Measurements from ENCODE around the gene ING1.
"Not testable (repeated sequence)": the region's sequence is repeated elsewhere in the genome, so short reads cannot be mapped to it uniquely, and the experiment has no call there.

The ING1 gene

DNA sequence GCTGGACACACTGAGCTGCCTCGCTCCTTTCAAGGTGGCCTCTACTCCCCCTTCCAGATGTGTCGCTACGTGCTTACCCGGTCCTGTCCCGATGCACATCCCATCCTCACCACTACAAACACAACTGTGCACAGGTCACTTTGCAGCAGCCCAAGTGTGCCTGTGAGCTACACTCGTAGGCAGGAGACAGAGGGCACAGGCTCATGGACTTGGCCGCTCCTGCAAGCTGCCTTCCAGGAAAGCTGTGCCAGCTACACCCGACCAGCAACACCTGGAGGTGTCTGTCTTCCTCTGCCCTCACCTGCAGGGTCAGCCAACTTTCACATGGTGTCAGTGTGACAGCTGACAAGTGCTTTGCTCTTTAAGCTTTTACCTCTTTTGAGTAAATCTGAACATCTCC lies 23.0 kb upstream of the ING1 start:
- TF ChIP-seq, protein P1, sequence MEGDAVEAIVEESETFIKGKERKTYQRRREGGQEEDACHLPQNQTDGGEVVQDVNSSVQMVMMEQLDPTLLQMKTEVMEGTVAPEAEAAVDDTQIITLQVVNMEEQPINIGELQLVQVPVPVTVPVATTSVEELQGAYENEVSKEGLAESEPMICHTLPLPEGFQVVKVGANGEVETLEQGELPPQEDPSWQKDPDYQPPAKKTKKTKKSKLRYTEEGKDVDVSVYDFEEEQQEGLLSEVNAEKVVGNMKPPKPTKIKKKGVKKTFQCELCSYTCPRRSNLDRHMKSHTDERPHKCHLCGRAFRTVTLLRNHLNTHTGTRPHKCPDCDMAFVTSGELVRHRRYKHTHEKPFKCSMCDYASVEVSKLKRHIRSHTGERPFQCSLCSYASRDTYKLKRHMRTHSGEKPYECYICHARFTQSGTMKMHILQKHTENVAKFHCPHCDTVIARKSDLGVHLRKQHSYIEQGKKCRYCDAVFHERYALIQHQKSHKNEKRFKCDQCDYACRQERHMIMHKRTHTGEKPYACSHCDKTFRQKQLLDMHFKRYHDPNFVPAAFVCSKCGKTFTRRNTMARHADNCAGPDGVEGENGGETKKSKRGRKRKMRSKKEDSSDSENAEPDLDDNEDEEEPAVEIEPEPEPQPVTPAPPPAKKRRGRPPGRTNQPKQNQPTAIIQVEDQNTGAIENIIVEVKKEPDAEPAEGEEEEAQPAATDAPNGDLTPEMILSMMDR (IDR thresholded peaks at IDR 0.05; ENCODE audit: low read depth, low read length, missing control alignments): no peak
- DNase-seq (ENCODE audit: extremely low read depth, low read depth): no peak
- H3K4me3 ChIP-seq (replicated peaks; ENCODE audit: low read depth, low read length): no peak overlapping the region

DNA sequence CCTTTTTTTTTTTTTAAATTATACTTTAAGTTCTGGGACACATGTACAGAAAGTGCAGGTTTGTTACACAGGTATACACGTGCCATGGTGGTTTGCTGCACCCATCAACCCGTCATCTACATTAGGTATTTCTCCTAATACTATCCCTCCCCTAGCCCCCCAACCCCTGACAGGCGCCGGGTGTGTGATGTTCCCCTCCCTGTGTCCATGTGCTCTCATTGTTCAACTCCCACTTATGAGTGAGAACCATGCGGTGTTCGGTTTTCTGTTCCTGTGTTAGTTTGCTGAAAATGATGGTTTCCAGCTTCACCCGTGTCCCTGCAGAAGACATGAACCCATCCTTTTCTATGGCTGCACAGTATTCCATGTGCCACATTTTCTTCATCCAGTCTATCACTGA lies 17.7 kb upstream of the ING1 start:
- H3K4me3 ChIP-seq (replicated peaks; ENCODE audit: low read depth, low read length); DNase-seq (ENCODE audit: extremely low read depth, low read depth): not testable (repeated sequence)

DNA sequence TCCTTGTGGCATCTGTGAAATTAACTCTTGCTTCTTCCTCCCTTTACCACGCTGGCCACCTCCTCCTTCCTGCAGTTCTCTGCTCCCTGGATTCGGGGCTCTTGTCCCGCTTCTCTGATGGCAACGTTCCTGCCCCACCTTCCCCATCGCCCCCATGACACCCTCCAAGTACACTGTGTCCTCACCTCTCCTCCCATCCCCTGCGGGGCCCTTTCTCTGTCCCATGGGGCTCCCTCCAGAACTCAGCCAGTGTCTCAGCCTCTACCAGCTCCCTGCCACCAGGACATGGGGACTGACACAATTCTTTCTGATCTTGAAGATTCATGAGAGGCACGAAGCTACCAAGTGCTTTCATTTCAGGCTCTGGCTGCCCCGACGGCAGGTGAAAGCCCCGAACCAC lies 16.7 kb upstream of the ING1 start:
- DNase-seq (ENCODE audit: extremely low read depth, low read depth): no peak
- TF ChIP-seq, protein P1 (IDR thresholded peaks at IDR 0.05; ENCODE audit: low read depth, low read length, missing control alignments): no peak
- no peak overlapping the region for H3K4me3 ChIP-seq (replicated peaks; ENCODE audit: low read depth, low read length)

DNA sequence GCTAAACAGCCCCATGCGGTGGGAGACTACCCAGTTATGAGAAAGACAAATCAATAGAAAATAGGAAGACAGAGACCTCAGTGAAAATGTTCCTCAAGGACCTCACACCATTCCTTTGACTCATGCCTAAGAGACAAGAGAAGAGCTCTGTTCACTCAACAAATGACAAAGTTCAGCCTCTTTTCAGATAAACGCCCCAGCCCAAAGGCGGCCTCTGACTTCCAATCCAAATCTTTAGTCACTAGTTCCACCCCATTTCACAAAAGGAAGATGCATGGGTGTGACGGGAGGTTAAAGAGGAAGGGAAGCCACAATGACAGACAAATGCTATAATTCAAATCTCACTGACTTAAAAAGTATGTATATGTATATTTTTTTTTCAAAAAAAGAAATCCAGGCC lies 15.7 kb upstream of the ING1 start:
- TF ChIP-seq, protein P1 (IDR thresholded peaks at IDR 0.05; ENCODE audit: low read depth, low read length, missing control alignments): no peak

DNA sequence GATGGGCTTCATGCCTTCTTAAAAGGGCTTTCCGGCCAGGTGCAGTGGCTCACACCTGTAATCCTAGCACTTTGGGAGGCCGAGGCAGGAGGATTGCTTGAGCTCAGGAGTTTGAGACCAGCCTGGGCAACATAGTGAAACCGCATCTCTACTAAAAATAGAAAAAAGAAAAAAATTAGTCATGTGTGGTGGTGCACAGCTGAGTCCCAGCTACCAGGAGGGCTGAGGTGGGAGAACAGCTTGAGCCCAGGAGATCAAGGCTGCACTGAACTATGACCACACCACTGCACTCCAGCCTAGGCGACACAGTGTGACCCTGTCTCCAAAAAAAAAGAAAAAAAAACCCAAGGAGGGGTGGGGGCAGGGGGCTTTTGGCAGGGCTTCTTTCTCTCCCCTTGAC lies 14.8 kb upstream of the ING1 start:
- TF ChIP-seq, protein P1 (IDR thresholded peaks at IDR 0.05; ENCODE audit: low read depth, low read length, missing control alignments): no peak
- no peak for DNase-seq (ENCODE audit: extremely low read depth, low read depth)

More for the DNA sequence above, 15.7 kb upstream of the ING1 start:
- no peak for DNase-seq (ENCODE audit: extremely low read depth, low read depth)
- no peak overlapping the region for H3K4me3 ChIP-seq (replicated peaks; ENCODE audit: low read depth, low read length)

DNA sequence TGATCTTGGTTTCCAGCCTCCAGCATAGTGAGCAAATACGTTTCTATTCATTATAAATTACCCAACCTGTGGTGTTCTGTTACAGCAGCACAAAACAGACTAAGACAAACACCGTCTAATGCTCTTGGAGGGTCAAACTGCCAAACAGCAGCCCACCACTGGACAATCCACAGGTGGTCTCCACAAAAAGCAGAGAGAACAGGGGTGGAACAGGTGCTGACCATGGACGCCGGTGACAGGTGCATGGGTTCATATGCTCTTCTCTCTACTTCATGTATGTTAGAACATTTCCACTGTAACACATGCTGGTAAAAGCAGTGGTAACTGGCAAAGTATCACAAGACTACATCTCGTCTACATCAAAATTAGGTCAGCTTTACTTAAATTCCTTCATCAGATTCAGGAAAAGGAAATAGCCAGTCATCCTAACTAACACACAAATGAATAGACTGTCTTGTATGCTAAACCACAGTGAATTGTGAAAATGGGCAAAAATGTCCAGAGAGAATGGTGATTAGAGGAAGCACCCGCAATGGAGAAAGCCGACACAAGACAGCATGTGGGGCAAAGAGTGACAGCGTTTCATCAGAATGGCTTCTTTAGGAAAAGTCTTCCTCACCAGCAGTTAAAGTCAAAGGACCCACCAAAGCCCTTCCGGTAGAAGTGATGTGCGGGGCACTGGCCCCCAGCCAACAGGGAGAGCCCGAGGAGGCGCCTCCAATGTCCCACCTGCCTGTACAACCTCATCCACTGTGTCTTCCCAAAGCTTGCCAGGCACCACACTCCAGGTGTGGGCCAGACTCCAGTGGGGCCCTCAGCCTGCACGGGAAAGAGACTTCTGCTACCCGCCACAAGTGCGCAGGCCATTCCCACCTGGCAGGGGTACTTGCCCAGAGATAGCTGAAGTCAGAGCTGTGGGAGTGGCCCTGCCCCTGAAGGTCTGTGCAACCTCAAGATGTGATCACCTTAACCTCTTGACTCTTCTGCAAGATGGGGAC lies 14.1 kb upstream of the ING1 start:
- TF ChIP-seq, protein P1 (IDR thresholded peaks at IDR 0.05; ENCODE audit: low read depth, low read length, missing control alignments): no peak
- no peak overlapping the region for H3K4me3 ChIP-seq (replicated peaks; ENCODE audit: low read depth, low read length)
- no peak for DNase-seq (ENCODE audit: extremely low read depth, low read depth)

More for the DNA sequence above, 14.8 kb upstream of the ING1 start:
- H3K4me3 ChIP-seq (replicated peaks; ENCODE audit: low read depth, low read length): no peak overlapping the region

DNA sequence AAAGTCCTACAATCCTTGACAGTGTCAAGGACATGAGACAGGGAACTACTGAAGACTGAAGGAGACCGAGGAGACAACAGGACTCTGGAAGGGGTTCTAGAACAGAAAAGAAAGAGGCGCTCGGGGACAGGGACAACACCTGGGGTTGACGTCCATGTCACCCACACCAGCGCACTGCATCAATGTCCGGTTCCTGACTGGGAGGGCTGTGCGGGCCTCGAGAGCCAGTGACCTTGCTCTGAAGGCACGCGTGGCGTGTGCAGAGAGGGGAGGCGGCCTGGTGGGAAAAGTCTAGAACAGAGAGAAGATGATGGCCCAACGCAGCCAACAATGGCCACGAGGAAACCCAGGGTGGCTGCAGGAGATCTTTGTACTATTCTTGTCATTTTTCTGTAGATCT lies 13.3 kb upstream of the ING1 start:
- TF ChIP-seq, protein P1 (IDR thresholded peaks at IDR 0.05; ENCODE audit: low read depth, low read length, missing control alignments): no peak
- DNase-seq (ENCODE audit: extremely low read depth, low read depth): no peak

More for the DNA sequence above, 13.3 kb upstream of the ING1 start:
- no peak overlapping the region for H3K4me3 ChIP-seq (replicated peaks; ENCODE audit: low read depth, low read length)
